ENCODE results near the gene COX4I1.

COX4I1 gene

GRCh38 chr16:85799497-85800320 is at the start of gene COX4I1, which contains the start of gene EMC8:
Gene COX4I1, plus strand, starts transcription at chr16:85799695. Its CDS starts 1,511 bp downstream, at chr16:85801206.
Gene EMC8, minus strand, starts transcription at chr16:85799544. Its CDS starts 249 bp downstream, at chr16:85799295.
- DNase-seq, result peak; percentile 89

GRCh38 chr16:85749771-85750145 is 49.7 kb upstream of the COX4I1 start:
- no peak for DNase-seq

GRCh38 chr16:85750146-85750826 is 49.2 kb upstream of the COX4I1 start:
- no peak for DNase-seq

- no peak for DNase-seq
Observed at GRCh38 chr16:85750827-85751697, 48.4 kb upstream of the COX4I1 start, which contains the start of gene C16orf74. Gene C16orf74, minus strand, starts transcription at chr16:85751096. Its CDS starts 15,879 bp downstream, at chr16:85735217.

- no peak for DNase-seq
Observed at GRCh38 chr16:85751698-85752501, 47.6 kb upstream of the COX4I1 start.

GRCh38 chr16:85752511-85753420 is 46.7 kb upstream of the COX4I1 start:
- no peak for DNase-seq

GRCh38 chr16:85753559-85753958 is 45.9 kb upstream of the COX4I1 start:
- DNase-seq, result no peak

- no peak for DNase-seq
Observed at GRCh38 chr16:85753976-85754375, 45.5 kb upstream of the COX4I1 start.

- no peak for DNase-seq
Observed at GRCh38 chr16:85754413-85754812, 45.1 kb upstream of the COX4I1 start.

- DNase-seq, result no peak
Observed at GRCh38 chr16:85755929-85756768, 43.3 kb upstream of the COX4I1 start.

- no peak for DNase-seq
Observed at GRCh38 chr16:85757341-85757822, 42.1 kb upstream of the COX4I1 start.

GRCh38 chr16:85759136-85759535 is 40.4 kb upstream of the COX4I1 start:
- no peak for DNase-seq

- DNase-seq, result no peak
Observed at GRCh38 chr16:85759631-85760419, 39.7 kb upstream of the COX4I1 start.

- DNase-seq, result no peak
Observed at GRCh38 chr16:85761861-85762260, 37.6 kb upstream of the COX4I1 start.

- DNase-seq, result no peak
Observed at GRCh38 chr16:85762970-85763369, 36.5 kb upstream of the COX4I1 start.

- no peak for DNase-seq
Observed at GRCh38 chr16:85763616-85764015, 35.9 kb upstream of the COX4I1 start.

- DNase-seq, result no peak
Observed at GRCh38 chr16:85765211-85765610, 34.3 kb upstream of the COX4I1 start.

GRCh38 chr16:85765767-85766166 is 33.7 kb upstream of the COX4I1 start:
- DNase-seq, result no peak

GRCh38 chr16:85767531-85767930 is 32.0 kb upstream of the COX4I1 start:
- DNase-seq, result peak; percentile 93

Data from amniotic stem cell (primary cell).